ENCODE results near the gene PCYT1A. TPM values are rescaled to one million over a fixed set of nuclear protein-coding genes. Genes with fewer than 3 reads are reported as not detected.

Gene PCYT1A
- polyA plus RNA-seq, 3 donors, result 24.3 to 99.6 (median 31.6) TPM

DNA sequence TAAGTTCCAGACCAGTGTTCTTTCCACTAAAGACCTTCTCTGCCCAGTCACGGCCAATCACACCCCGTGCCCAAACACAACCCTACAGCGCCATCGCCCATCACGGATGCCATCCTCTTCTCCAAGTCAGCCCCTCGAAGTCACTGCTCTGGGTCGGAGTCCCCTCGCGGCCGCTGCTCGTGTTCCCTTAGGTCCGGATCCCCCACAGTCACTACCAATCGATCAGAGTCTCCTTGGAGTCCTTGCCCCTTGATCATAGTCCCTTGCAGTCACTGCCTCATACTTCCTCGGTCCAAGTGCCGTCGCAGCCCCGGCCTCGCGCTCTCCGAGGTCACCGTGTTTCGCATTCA, 461 bp downstream of the PCYT1A start:
- H3K9me3 Mint-ChIP-seq, result no peaks in the 10 kb centered on the region
- H4K20me1 ChIP-seq (ENCODE audit: insufficient read depth, low read length), result peaks cover 30% of the 10 kb centered on the region
- peak overlapping the region; percentile 60 to 90 (median 68) for H3K4me3 ChIP-seq (replicated peaks in 1 of 3; ENCODE audit: low read depth in 2 of 3, low read length in 3 of 3)

DNA sequence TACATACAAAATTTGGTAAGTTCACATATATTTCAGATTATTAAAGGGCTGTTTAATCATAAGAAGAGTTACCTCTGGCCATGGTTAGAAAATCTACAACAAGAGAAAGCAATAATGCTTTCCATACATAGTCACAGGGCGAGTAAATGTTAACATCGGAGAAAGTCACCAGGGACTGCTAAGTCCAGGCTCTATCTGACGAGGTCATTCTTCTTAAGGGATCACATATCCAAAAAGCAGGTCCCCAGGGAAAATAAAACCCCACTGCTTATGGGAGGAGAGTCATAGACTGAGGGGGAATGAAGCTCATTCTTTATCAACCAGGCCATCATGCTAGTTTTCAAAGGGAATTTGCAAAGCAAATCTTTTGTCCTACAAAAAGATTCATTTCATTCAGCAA, 3.1 kb downstream of the PCYT1A start:
- peaks cover 5 to 11% of the 10 kb centered on the region in 2 donors for H3K36me3 Mint-ChIP-seq
- Histone ChIP-seq H2AFZ (ENCODE audit: insufficient read depth, low read depth, low read length, poor library complexity, severe bottlenecking) (no peak overlapping the region), H3K4me1 (ENCODE audit: control insufficient read depth in 1 of 2, insufficient read depth in 2 of 2, low read length in 2 of 2) (peaks cover 38 to 47% of the 10 kb centered on the region in 2 donors), H4K20me1 (ENCODE audit: insufficient read depth, low read length) (peaks cover 56% of the 10 kb centered on the region), H3K27me3 (ENCODE audit: control insufficient read depth in 2 of 2, insufficient read depth in 2 of 2, low read length in 2 of 2) (no peaks in the 10 kb centered on the region), H3K9me3 (replicated peaks in 1 of 2; ENCODE audit: control insufficient read depth in 1 of 2, insufficient read depth in 1 of 2, low read length in 2 of 2) (no peaks in the 10 kb centered on the region), H3K4me2 (replicated peaks; ENCODE audit: extremely low read depth, low read length, poor library complexity, severe bottlenecking) (peak overlapping the region; percentile 7), H3K27ac (ENCODE audit: low read depth in 1 of 2, low read length in 2 of 2) (no peak overlapping the region), H3K79me2 (ENCODE audit: insufficient read depth, low read length) (peaks cover 83% of the 10 kb centered on the region), H3K36me3 (replicated peaks in 1 of 2; ENCODE audit: control insufficient read depth in 1 of 2, insufficient read depth in 2 of 2, low read length in 2 of 2) (peaks cover 5 to 13% of the 10 kb centered on the region in 2 donors), H3K9ac (ENCODE audit: insufficient read depth, low read length, poor library complexity, severe bottlenecking) (no peak overlapping the region), H3K4me3 (replicated peaks in 1 of 3; ENCODE audit: low read depth in 2 of 3, low read length in 3 of 3) (no peak overlapping the region)
- H3K27ac Mint-ChIP-seq, result no peak overlapping the region
- peaks cover 0 to 1% (median 0%) of the 10 kb centered on the region in 7 donors for H3K9me3 Mint-ChIP-seq
- H3K27me3 Mint-ChIP-seq (ENCODE audit: low read depth in 3 of 3), result peaks cover 0 to 4% (median 2%) of the 10 kb centered on the region in 3 donors
- peaks cover 46% of the 10 kb centered on the region for H3K4me1 Mint-ChIP-seq
- TF ChIP-seq, protein P1, sequence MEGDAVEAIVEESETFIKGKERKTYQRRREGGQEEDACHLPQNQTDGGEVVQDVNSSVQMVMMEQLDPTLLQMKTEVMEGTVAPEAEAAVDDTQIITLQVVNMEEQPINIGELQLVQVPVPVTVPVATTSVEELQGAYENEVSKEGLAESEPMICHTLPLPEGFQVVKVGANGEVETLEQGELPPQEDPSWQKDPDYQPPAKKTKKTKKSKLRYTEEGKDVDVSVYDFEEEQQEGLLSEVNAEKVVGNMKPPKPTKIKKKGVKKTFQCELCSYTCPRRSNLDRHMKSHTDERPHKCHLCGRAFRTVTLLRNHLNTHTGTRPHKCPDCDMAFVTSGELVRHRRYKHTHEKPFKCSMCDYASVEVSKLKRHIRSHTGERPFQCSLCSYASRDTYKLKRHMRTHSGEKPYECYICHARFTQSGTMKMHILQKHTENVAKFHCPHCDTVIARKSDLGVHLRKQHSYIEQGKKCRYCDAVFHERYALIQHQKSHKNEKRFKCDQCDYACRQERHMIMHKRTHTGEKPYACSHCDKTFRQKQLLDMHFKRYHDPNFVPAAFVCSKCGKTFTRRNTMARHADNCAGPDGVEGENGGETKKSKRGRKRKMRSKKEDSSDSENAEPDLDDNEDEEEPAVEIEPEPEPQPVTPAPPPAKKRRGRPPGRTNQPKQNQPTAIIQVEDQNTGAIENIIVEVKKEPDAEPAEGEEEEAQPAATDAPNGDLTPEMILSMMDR (IDR thresholded peaks at IDR 0.05), result no peak
- intact Hi-C loops (cut with micrococcal nuclease), result no loop called here
- no CpG with 5 or more reads among the region's 3 CpGs for WGBS (ENCODE audit: insufficient coverage)
- no peak overlapping the region for H3K4me3 Mint-ChIP-seq
- DNase-seq, result no peak

More for the DNA sequence above, 461 bp downstream of the PCYT1A start:
- Histone ChIP-seq H3K9me3 (replicated peaks in 1 of 2; ENCODE audit: control insufficient read depth in 1 of 2, insufficient read depth in 1 of 2, low read length in 2 of 2) (no peaks in the 10 kb centered on the region), H3K4me2 (replicated peaks; ENCODE audit: extremely low read depth, low read length, poor library complexity, severe bottlenecking) (peak overlapping the region; percentile 93), H3K79me2 (ENCODE audit: insufficient read depth, low read length) (peaks cover 58% of the 10 kb centered on the region), H3K27me3 (ENCODE audit: control insufficient read depth in 2 of 2, insufficient read depth in 2 of 2, low read length in 2 of 2) (no peaks in the 10 kb centered on the region), H2AFZ (ENCODE audit: insufficient read depth, low read depth, low read length, poor library complexity, severe bottlenecking) (peak overlapping the region; percentile 90), H3K36me3 (replicated peaks in 1 of 2; ENCODE audit: control insufficient read depth in 1 of 2, insufficient read depth in 2 of 2, low read length in 2 of 2) (peaks cover 2 to 4% of the 10 kb centered on the region in 2 donors), H3K4me1 (ENCODE audit: control insufficient read depth in 1 of 2, insufficient read depth in 2 of 2, low read length in 2 of 2) (peaks cover 30 to 37% of the 10 kb centered on the region in 2 donors), H3K9ac (ENCODE audit: insufficient read depth, low read length, poor library complexity, severe bottlenecking) (peak overlapping the region; percentile 91), H3K27ac (ENCODE audit: low read depth in 1 of 2, low read length in 2 of 2) (peak overlapping the region; percentile 95 to 99)
- H3K27ac Mint-ChIP-seq, result peak overlapping the region; percentile 99 to 100 (median 100)
- H3K36me3 Mint-ChIP-seq, result peaks cover 3 to 5% of the 10 kb centered on the region in 2 donors
- H3K27me3 Mint-ChIP-seq (ENCODE audit: low read depth in 3 of 3), result peaks cover 0 to 2% (median 2%) of the 10 kb centered on the region in 3 donors
- H3K4me1 Mint-ChIP-seq, result peaks cover 34% of the 10 kb centered on the region
- TF ChIP-seq, protein P1 (IDR thresholded peaks at IDR 0.05), result no peak
- intact Hi-C loops (cut with micrococcal nuclease), result no loop called here
- peak overlapping the region; percentile 100 for H3K4me3 Mint-ChIP-seq
- 0% methylated on average over 22 of the region's 22 CpGs for WGBS (ENCODE audit: insufficient coverage)
- DNase-seq, result no peak

Data from CD14-positive monocyte (primary cell).